Thoracic aorta (tissue), 2 donors: Measurements from ENCODE around the gene PEAK1. TPM values are rescaled to one million over a fixed set of nuclear protein-coding genes. Genes with fewer than 3 reads are reported as not detected.

Experiments used
- ATAC-seq: fragments of 150-250 bp; one replicate; pipeline ENCODE4 v1.8.0; 2017; ENCODE audit warnings: low read depth; ENCODE audit not compliant: insufficient number of reproducible peaks, low FRiP score
- DNase-seq: peaks from one replicate; pipeline ENCODE4 v3.0.0-alpha.2; 2020; ENCODE audit warnings: low spot score
- H3K27ac ChIP-seq, 2 donors: fragments of 200-600 bp; sonication (generic); 1 replicate in 1 of 2; 2 replicates in 1 of 2; pipeline ENCODE4 v1.5.1; 2016; ENCODE audit warnings: mild to moderate bottlenecking in 2 of 2, moderate library complexity in 2 of 2
- H3K27me3 ChIP-seq: fragments of 200-600 bp; sonication (generic); replicated peaks from 2 replicates; pipeline ENCODE4 v1.6.0; 2016; ENCODE audit warnings: mild to moderate bottlenecking; ENCODE audit not compliant: insufficient read depth
- H3K36me3 ChIP-seq: fragments of 200-600 bp; sonication (generic); one replicate; pipeline ENCODE4 v1.5.1; 2016
- H3K4me1 ChIP-seq, 2 donors: fragments of 200-600 bp; sonication (generic); 1 replicate in 1 of 2; 2 replicates in 1 of 2; pipeline versions ENCODE4 v1.5.1 to v1.6.0; 2016; ENCODE audit warnings: low read depth in 2 of 2, mild to moderate bottlenecking in 1 of 2; ENCODE audit not compliant: control insufficient read depth in 1 of 2
- H3K4me3 ChIP-seq: fragments of 200-600 bp; sonication (generic); 2 replicates; pipeline ENCODE4 v1.5.1; 2016; ENCODE audit warnings: mild to moderate bottlenecking
- H3K9me3 ChIP-seq: fragments of 200-600 bp; sonication (generic); 2 replicates; pipeline ENCODE4 v1.5.1; 2016
- CTCF ChIP-seq: fragments of 200-600 bp; sonication (generic); IDR thresholded peaks from one replicate; pipeline ENCODE4 v1.5.1; 2019; ENCODE audit warnings: antibody characterized with exemption
- total RNA-seq, 2 donors: library from RNA; depleted of rRNA; stranded (reverse); fragments of >200 nt; gene quantifications; one replicate each; pipeline versions ENCODE4 v1.1.0 to v1.2.3, GENCODE V29; 2016

PEAK1 gene
- total RNA-seq, 2 donors from 2014 or later: 94.2 to 95.9 TPM

GRCh38 chr15:77064539-77065308 is 355.2 kb downstream of the PEAK1 start:
- H3K36me3 ChIP-seq: no peaks in the 10 kb centered on the region
- H3K4me3 ChIP-seq: no peak overlapping the region
- no peak overlapping the region for H3K27ac ChIP-seq
- H3K4me1 ChIP-seq: peaks cover 37 to 58% of the 10 kb centered on the region in 2 donors
- H3K9me3 ChIP-seq: no peaks in the 10 kb centered on the region
- no peaks in the 10 kb centered on the region for H3K27me3 ChIP-seq
- no peak for ATAC-seq
- no peak for DNase-seq
- no peak for TF ChIP-seq CTCF

- Histone ChIP-seq H3K4me1 (peaks cover 35 to 56% of the 10 kb centered on the region in 2 donors), H3K27me3 (no peaks in the 10 kb centered on the region), H3K36me3 (no peaks in the 10 kb centered on the region), H3K27ac (no peak overlapping the region), H3K4me3 (no peak overlapping the region), H3K9me3 (no peaks in the 10 kb centered on the region)
- no peak for TF ChIP-seq CTCF
- ATAC-seq (no peak), DNase-seq (no peak)
Observed at GRCh38 chr15:77064063-77064462, 355.8 kb downstream of the PEAK1 start.

- TF ChIP-seq CTCF: no peak
- H3K27me3 ChIP-seq: no peaks in the 10 kb centered on the region
- DNase-seq (no peak), ATAC-seq (no peak)
- no peaks in the 10 kb centered on the region for H3K36me3 ChIP-seq
- H3K9me3 ChIP-seq: no peaks in the 10 kb centered on the region
- H3K4me3 ChIP-seq: no peak overlapping the region
- peaks cover 31 to 48% of the 10 kb centered on the region in 2 donors for H3K4me1 ChIP-seq
- H3K27ac ChIP-seq: no peak overlapping the region
Observed at GRCh38 chr15:77063249-77063648, 356.7 kb downstream of the PEAK1 start.

GRCh38 chr15:77060546-77060945 is 359.4 kb downstream of the PEAK1 start:
- peak overlapping the region in 1 of 2 donors; percentile 57 for H3K27ac ChIP-seq
- no peak for TF ChIP-seq CTCF

GRCh38 chr15:77059786-77060361 is 360.0 kb downstream of the PEAK1 start:
- no peaks in the 10 kb centered on the region for H3K9me3 ChIP-seq
- H3K27me3 ChIP-seq: no peaks in the 10 kb centered on the region
- no peak for TF ChIP-seq CTCF
- H3K27ac ChIP-seq: no peak overlapping the region
- ATAC-seq (no peak), DNase-seq (no peak)
- no peak overlapping the region for H3K4me3 ChIP-seq
- H3K4me1 ChIP-seq: peaks cover 15 to 36% of the 10 kb centered on the region in 2 donors
- no peaks in the 10 kb centered on the region for H3K36me3 ChIP-seq

More at GRCh38 chr15:77060546-77060945, 359.4 kb downstream of the PEAK1 start:
- no peak for ATAC-seq
- no peaks in the 10 kb centered on the region for H3K36me3 ChIP-seq
- no peaks in the 10 kb centered on the region for H3K9me3 ChIP-seq
- peaks cover 18 to 32% of the 10 kb centered on the region in 2 donors for H3K4me1 ChIP-seq
- H3K27me3 ChIP-seq: no peaks in the 10 kb centered on the region
- DNase-seq: no peak
- peak overlapping the region; percentile 51 for H3K4me3 ChIP-seq
